ENCODE measurements around the gene P2RX3.
"Not testable (repeated sequence)": the region's sequence is repeated elsewhere in the genome, so short reads cannot be mapped to it uniquely, and the experiment has no call there.

Gene P2RX3

DNA sequence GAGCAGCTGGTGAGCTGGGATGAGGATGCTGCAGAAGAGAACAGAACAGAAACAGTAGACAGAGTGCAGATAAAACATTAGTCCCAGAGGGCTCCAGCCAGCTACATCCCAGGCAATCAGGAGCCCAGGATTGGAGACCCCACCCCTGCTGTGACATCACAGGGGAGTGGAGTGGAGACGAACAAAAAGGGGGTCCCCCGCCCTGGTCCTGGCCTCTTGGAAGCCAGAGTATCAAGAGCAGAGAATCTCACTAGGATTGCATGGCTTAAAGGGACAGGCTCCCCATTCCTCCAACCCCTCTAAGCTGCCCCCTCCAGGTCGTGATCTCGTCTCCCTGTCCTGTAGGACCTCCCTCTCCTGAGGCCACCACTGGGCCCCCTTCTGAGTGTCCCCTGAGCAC, at the start of gene P2RX3:
TSS of gene P2RX3 (plus strand) at position 211 of the 400 bp plus-strand sequence. CDS start 199 bp downstream, outside the sequence.
- in situ Hi-C loops (cut with HindIII; ENCODE audit: low sequenced_read_pairs) = loop anchor here (25.0 kb wide), 1 partner anchor 299 kb away; the partner anchor contains the start of gene YPEL4

GRCh38 chr11:57288771-57289579, 49.2 kb upstream of the P2RX3 start:
- in situ Hi-C loops (cut with HindIII; ENCODE audit: low sequenced_read_pairs) = no loop called here

- in situ Hi-C loops (cut with HindIII; ENCODE audit: low sequenced_read_pairs) = no loop called here
These were observed 47.9 kb upstream of the P2RX3 start for GRCh38 chr11:57290288-57290687.

- in situ Hi-C loops (cut with HindIII; ENCODE audit: low sequenced_read_pairs) = no loop called here
These were observed 43.7 kb upstream of the P2RX3 start for GRCh38 chr11:57294225-57295131.

DNA sequence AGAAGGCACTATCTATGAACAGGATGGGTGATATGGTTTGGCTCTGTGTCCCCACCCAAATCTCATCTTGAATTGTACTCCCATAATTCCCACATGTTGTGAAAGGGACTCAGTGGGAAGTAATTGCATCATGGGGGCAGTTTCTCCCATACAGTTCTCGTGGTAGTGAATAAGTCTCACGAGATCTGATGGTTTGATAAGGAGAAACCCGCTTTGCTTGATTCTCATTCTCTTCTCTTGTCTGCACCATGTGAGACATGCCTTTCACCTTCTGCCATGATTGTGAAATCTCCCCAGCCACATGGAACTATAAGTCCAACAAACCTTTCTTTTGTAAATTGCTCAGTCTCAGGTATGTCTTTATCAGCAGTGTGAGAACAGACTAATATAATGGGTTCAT, 41.9 kb upstream of the P2RX3 start:
- in situ Hi-C loops (cut with HindIII; ENCODE audit: low sequenced_read_pairs) = not testable (repeated sequence)

- in situ Hi-C loops (cut with HindIII; ENCODE audit: low sequenced_read_pairs) = no loop called here
These were observed 40.9 kb upstream of the P2RX3 start for GRCh38 chr11:57297221-57297620.

DNA sequence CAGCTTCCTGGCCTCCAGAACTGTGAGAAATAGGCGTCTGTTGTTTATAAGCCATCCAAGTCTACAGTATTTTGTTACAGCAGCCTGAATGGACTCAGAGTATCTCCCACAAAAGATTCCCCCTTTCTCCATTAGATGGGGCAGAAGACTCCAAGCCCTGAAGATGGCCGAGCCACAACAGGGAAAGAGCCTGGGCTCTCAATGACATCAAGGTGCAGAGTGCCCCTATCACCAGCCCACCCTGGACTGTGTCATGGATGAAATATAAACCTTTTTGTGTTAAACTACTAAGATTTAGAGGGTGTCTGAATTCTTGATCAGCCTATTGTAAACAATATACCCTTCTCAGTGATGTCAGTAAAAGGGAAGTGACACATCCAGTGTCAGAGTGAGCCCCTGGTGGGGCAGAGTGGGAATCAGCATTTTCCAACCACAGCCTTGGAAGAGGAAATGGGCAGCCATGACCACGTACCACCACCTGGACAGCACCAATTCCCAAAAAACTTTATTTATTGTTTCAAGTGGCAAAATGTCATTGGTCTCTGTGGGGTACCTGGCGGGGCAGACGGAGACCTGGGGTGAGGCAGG, 38.9 kb upstream of the P2RX3 start:
- in situ Hi-C loops (cut with HindIII; ENCODE audit: low sequenced_read_pairs) = no loop called here

GRCh38 chr11:57300785-57301184, 37.4 kb upstream of the P2RX3 start:
- in situ Hi-C loops (cut with HindIII; ENCODE audit: low sequenced_read_pairs) = no loop called here

DNA sequence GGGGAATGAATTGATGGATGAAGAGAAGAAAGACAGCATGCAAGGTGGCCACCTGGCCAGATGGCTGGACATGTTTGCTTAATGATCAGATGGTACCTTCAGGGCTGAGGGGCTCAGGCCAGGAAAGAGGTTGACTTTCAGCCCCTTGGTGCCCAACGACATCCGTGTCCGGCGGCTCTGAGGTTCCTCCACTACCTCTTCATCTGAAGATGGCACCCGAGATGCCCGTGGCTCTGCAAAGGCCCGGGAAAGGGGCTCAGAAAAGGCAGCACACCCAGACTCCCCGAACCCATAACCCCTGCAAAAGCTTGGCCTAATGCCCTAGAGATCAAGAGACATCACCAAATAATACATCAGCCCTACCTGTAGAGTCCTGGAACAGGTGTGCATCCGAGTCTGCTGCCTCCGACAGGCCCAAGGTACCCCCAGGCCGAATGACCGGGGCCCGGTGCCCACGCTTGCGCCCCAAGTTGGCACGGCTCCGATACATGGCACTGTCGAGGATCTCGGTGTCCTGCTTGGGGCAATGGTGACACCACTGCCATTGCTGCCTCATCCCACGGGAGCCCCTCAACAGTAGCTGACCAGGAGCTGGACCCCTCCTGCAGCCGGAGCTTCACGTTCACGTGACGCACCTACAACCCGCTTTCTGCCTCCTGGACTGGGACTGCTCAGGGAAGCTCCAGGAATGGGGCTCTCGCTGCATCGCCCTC, 36.3 kb upstream of the P2RX3 start:
- in situ Hi-C loops (cut with HindIII; ENCODE audit: low sequenced_read_pairs) = no loop called here

DNA sequence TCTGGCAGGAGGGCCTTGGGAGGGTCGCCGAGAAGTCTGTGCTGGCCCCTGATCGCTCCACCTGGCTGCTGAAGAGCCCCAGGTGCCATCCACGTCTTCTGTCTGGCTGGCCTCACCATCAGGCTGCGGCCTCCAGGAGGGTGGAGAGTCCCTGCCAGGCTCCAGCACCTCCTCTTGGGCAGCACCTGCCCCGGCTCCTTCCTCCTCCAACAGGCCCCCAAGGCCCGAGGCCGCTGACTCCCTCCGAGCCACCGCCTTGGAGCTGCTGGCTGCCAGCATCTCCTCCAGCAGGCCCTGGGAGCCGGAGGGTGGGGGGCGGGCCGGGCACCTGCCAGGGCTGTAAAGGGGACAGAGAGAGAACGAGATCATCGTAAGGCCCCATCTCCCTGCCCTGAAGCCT, 35.7 kb upstream of the P2RX3 start:
- in situ Hi-C loops (cut with HindIII; ENCODE audit: low sequenced_read_pairs) = no loop called here

GRCh38 chr11:57303280-57303989, 34.7 kb upstream of the P2RX3 start:
- in situ Hi-C loops (cut with HindIII; ENCODE audit: low sequenced_read_pairs) = no loop called here

DNA sequence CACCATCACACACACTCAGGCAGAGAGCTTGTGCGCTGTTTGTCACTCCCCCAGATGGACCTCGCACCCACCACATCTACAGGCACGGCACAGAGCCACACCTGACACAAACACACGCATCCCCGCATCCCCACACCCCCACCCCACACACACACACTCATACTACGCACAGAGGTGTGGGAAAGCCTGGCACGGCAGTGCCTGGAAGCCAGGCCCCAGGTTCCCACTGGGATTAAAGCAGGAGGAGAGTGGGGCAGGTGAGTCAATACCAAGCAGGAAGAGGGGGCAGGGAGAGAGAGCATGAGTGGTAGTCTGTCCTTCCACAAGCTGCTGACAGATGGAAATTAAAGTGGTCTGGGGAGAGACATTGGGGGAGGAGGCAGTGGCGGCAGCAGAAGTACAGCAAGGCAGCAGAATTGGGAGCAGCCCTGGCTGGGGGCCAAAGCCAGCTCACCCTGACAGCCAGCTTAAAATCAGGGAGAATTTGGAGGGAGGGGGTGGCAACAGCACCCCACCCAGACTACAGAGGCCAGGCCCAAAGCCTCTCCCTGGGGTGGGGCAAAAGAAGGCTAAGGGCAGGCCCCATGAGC, 34.1 kb upstream of the P2RX3 start:
- in situ Hi-C loops (cut with HindIII; ENCODE audit: low sequenced_read_pairs) = no loop called here

DNA sequence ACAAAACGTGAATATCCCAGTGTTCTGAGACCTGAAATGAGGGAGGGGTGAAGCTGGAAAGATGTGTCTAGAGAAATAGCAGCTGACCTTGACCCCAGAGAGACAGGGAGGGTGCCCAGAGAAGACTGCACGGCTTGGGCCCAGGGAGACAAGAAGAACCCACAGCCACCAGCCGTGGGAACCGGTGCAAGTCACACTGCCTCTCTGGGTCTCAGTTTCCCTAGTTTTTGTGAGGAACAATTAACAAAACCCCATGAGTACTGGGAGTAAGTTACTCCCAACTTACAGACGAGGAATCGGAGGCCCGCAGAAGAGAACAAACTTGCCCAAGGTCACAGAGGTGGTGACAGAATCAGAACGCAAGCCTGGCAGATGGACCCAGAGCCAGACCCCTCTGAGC, 32.6 kb upstream of the P2RX3 start:
- in situ Hi-C loops (cut with HindIII; ENCODE audit: low sequenced_read_pairs) = no loop called here

DNA sequence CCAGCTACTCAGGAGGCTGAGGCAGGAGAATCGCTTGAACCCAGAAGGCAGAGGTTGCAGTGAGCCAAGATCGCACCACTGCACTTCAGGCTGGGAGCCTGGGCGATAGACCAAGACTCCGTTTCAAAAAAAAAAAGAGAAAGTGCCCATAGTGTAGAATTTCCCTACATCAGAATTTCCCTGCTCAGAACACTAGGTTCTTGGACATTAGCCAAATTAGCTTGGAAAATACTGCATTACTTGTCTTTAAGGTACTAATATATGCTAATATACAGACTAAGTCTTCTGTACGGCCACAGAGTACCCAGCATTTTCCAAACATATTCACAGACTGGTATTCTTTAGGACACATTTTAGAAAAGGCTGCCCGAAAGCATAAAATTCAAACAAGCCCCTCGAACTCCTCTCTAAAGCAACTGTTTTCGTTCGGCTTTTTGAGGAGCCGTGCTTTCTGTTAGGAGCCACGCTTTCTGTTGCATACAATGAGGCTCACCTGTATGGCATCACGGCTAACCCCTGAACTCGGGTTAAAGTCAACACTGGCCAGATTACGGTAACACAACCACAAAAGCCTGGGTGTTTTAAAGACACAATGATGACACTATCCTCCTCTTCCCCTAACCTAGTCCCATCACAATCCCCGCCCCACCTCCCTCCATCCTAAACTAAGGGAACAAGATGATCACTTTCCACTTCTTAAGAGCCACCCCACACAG, 31.8 kb upstream of the P2RX3 start:
- in situ Hi-C loops (cut with HindIII; ENCODE audit: low sequenced_read_pairs) = no loop called here

- in situ Hi-C loops (cut with HindIII; ENCODE audit: low sequenced_read_pairs) = no loop called here
These were observed 31.1 kb upstream of the P2RX3 start for GRCh38 chr11:57306940-57307565.

GRCh38 chr11:57307666-57308270, 30.4 kb upstream of the P2RX3 start:
- in situ Hi-C loops (cut with HindIII; ENCODE audit: low sequenced_read_pairs) = no loop called here

GRCh38 chr11:57308426-57309060, 29.6 kb upstream of the P2RX3 start:
- in situ Hi-C loops (cut with HindIII; ENCODE audit: low sequenced_read_pairs) = no loop called here

Data from DLD1 (cell line).